Dedifferentiated amniotic fluid mesenchymal stem cell (primary cell): Measurements from ENCODE around the gene PHC1.

ENCODE experiments used
- DNase-seq: peaks from one replicate; pipeline ENCODE4 v3.0.0-alpha.2; 2016; ENCODE audit errors: extremely low spot score

The PHC1 gene

GRCh38 chr12:8950221-8950527 is 35.9 kb downstream of the PHC1 start:
- no peak for DNase-seq

- no peak for DNase-seq
These were observed 36.6 kb downstream of the PHC1 start for GRCh38 chr12:8950702-8951478.

GRCh38 chr12:8951744-8952143 is 37.4 kb downstream of the PHC1 start:
- no peak for DNase-seq

GRCh38 chr12:8953773-8954402 is 39.6 kb downstream of the PHC1 start:
- no peak for DNase-seq

GRCh38 chr12:8956073-8956472 is 41.8 kb downstream of the PHC1 start:
- no peak for DNase-seq

- no peak for DNase-seq
These were observed 42.5 kb downstream of the PHC1 start for GRCh38 chr12:8956772-8957171.

- DNase-seq: no peak
These were observed 43.3 kb downstream of the PHC1 start for GRCh38 chr12:8957561-8957960.

- DNase-seq: no peak
These were observed 43.8 kb downstream of the PHC1 start for GRCh38 chr12:8958066-8958465.

- DNase-seq: no peak
These were observed 45.9 kb downstream of the PHC1 start for GRCh38 chr12:8960176-8960575.

GRCh38 chr12:8968761-8969160 is 54.5 kb downstream of the PHC1 start:
- no peak for DNase-seq

GRCh38 chr12:8969861-8970411 is 55.6 kb downstream of the PHC1 start:
- no peak for DNase-seq

GRCh38 chr12:8970432-8970831 is 56.1 kb downstream of the PHC1 start:
- DNase-seq: no peak

GRCh38 chr12:8980137-8980536 is 65.8 kb downstream of the PHC1 start:
- DNase-seq: no peak

- no peak for DNase-seq
These were observed 71.0 kb downstream of the PHC1 start for GRCh38 chr12:8985213-8985754.

- no peak for DNase-seq
These were observed 72.9 kb downstream of the PHC1 start for GRCh38 chr12:8987163-8987562.

- DNase-seq: no peak
These were observed 73.4 kb downstream of the PHC1 start for GRCh38 chr12:8987685-8988084.

- DNase-seq: no peak
These were observed 75.1 kb downstream of the PHC1 start, which contains the start of gene KLRG1 for GRCh38 chr12:8989413-8989812. TSS of gene KLRG1 (plus strand) at chr12:8989546. CDS start at chr12:8989636, 90 bp downstream.
